GM18526 (cell line): ENCODE measurements around the gene MYO9A.

ENCODE experiments used
- POLR2A ChIP-seq: IDR thresholded peaks from 3 replicates; pipeline ENCODE4 v1.6.1; 2011; ENCODE audit not compliant: insufficient read length; ENCODE audit errors: extremely low read depth

The MYO9A gene

GRCh38 chr15:72146221-72146620, 28.3 kb upstream of the MYO9A start:
- TF ChIP-seq POLR2A: no peak

DNA sequence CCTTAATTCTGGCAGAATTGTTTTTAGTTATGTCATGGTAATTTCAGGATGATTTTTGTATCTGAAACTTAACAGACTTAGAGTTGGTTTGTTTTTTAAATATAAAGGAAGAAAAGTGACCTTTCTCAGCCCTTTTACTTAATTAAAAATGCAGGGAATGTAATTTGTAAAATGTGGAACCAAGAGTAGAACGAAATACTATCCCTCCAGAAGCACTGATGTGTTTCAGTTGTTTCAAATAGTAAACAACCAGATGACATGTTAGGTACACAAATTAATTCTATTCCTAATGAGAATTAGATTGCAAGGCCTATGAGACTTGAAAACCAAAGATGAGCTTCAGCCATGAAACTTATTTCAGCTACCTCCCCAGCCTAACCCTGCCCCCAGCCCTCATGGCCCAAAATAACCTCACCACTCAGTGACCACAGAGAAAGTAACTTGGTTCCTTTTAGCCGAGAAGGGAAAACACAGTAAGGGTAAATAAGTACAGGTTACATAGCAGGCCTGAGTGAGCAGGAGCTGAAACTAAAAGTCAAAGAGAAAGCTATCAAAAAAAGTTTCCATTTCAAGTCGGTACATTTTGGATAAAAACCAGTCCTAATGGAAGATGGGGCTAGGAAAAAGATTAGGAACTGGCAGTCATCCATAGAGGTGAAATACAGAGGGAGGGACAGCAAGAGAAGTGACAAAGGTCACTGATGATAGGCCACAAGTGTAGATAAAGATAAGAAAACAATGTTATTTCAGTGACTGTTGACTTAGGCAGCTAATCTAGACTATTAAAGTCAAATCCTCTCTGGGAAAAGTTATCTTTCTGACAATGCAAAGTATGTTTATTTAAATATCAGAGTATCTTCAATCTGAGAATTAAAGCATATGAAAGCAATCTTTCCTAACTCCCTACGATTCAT, 23.5 kb upstream of the MYO9A start:
- no peak for TF ChIP-seq POLR2A

GRCh38 chr15:72140088-72140487, 22.1 kb upstream of the MYO9A start:
- TF ChIP-seq POLR2A: no peak

DNA sequence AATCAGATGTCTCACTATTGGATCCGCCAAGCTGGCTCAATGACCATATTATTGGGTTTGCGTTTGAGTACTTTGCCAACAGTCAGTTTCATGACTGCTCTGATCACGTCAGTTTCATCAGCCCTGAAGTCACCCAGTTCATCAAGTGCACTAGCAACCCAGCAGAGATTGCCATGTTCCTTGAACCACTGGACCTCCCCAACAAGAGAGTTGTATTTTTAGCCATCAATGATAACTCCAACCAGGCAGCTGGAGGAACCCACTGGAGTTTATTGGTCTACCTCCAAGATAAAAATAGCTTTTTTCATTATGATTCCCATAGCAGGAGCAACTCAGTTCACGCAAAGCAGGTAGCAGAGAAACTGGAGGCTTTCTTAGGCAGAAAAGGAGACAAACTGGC, 21.7 kb upstream of the MYO9A start:
- no peak for TF ChIP-seq POLR2A

- TF ChIP-seq POLR2A: no peak
Observed at GRCh38 chr15:72136170-72137051, 18.5 kb upstream of the MYO9A start.

- TF ChIP-seq POLR2A: no peak
Observed at GRCh38 chr15:72135719-72136118, 17.8 kb upstream of the MYO9A start.

GRCh38 chr15:72133211-72133610, 15.3 kb upstream of the MYO9A start:
- no peak for TF ChIP-seq POLR2A

DNA sequence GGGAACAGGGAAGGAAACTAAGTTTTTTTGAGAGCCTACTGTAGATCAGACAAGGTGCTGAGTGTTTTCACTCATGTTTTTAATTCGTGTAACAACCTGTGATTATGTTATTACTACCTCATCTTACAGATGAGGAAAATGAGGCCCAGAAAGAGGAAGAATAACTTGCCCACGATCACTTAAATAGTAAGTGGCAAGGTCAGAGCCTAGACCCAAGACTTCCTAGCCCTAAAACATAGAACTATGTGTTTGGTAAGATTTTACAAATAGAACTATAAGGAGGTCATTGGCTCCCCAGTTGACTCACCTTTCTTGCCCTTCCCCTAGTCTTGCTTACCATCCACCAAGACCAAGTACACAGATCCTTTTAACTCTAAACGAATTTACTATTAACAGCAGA, 14.0 kb upstream of the MYO9A start:
- TF ChIP-seq POLR2A: no peak

GRCh38 chr15:72130272-72130671, 12.3 kb upstream of the MYO9A start:
- no peak for TF ChIP-seq POLR2A

DNA sequence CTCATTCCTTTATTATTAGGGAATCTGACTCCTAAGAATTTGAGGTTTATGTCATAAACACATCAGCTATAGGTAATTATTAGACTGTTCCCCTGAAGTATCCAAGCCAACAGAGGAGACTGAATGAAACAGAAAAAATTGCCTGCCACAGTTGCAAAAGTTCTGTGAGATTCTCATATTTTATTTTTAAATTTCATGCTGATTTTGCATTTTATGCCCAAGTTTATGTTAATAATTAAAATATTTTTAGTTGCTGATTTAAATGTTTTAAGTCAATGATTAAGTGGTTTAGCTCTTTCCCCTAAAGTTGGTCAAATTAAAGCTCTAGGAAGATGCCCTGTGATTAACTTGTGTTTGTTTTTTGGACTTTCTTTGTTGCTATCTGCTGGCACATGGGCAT, 10.4 kb upstream of the MYO9A start:
- no peak for TF ChIP-seq POLR2A

GRCh38 chr15:72127724-72128322, 9.9 kb upstream of the MYO9A start:
- TF ChIP-seq POLR2A: no peak

DNA sequence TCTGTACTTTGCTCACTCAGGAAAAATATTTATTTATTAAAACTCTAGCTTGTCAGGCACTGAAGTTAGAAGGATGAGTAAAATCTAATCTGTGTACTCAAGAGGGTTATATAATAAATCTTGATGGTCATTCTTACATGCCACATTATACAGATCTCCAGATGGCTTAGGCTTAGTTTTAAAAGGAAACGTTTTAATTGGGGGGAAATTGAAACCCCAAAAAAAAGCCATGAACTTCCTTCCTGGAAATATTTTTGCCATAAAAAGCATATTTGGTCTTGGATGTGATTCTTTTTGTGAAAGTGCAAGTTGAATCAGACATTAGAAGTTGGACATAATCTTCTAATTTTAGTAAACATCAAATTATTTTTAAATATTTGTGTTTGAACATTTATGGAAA, 6.3 kb upstream of the MYO9A start:
- TF ChIP-seq POLR2A: no peak

GRCh38 chr15:72117486-72118016, 399 bp downstream of the MYO9A start:
- no peak for TF ChIP-seq POLR2A

- TF ChIP-seq POLR2A: no peak
Observed at GRCh38 chr15:72116731-72117485, 1.0 kb downstream of the MYO9A start.
